SK-N-MC (cell line): ENCODE data around the gene SCAF8.

Experiments
- EZH2 ChIP-seq: fragments of 200-600 bp; sonication (generic); IDR thresholded peaks from one replicate; pipeline ENCODE4 v1.6.1; 2017; ENCODE audit warnings: antibody characterized with exemption
- FOXP2 ChIP-seq: optimal IDR thresholded peaks from 2 replicates; pipeline ENCODE3; 2011; ENCODE audit warnings: mild to moderate bottlenecking, moderate library complexity; ENCODE audit not compliant: insufficient read depth; ENCODE audit errors: extremely low read length, control extremely low read depth
- POLR2AphosphoS5 ChIP-seq: IDR thresholded peaks from 2 replicates; pipeline ENCODE4 v1.6.1; 2012; ENCODE audit warnings: mild to moderate bottlenecking, low read depth, low read length, borderline replicate concordance

DNA sequence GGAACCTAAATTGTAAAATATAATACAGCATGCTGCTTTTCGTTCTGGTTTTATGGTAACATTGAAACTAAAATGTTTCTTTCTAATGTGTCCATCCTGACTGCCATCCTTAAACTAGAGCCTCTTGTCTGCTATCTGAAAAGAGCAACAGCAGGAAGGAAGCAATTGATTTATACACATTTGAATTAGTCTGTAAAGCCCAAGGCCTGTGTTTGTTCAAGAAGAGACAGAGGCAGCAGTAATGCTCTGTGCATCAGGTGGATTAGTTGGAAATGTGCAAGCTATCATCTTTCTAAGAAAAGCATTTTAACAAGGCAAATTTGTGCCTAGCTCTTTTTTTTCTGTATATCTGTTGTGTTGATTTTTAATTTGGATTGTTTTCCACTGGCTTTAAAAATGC lies 128.6 kb downstream of the SCAF8 start:
- no peak for TF ChIP-seq EZH2
- no peak for TF ChIP-seq POLR2AphosphoS5
- no peak for TF ChIP-seq FOXP2
